MCF 10A (cell line): ENCODE data around the gene CRYBB3. TPM values are rescaled to one million over a fixed set of nuclear protein-coding genes. Genes with fewer than 3 reads are reported as not detected.

Source experiments
- BruUV-seq: library from RNA; stranded (reverse); fragments of 400-500 nt; replicated peaks from 2 replicates; lab custom pipeline; 2021; lab: Mats Ljungman, UMichigan
- CTCF ChIA-PET: fragments of 300-600 bp; sonication (Branson Sonifier 250); formaldehyde crosslinking; extraction: SDS; loops from one replicate; lab custom pipeline; 2021; ENCODE audit warnings: antibody characterized with exemption, inconsistent platforms; lab: Yijun Ruan, JAX
- POLR2A ChIA-PET: fragments of 300-600, 350-650 bp; sonication (Branson Sonifier 250); formaldehyde crosslinking; extraction: SDS; loops from one replicate; lab custom pipeline; 2020; ENCODE audit warnings: antibody characterized with exemption, inconsistent platforms; lab: Yijun Ruan, JAX
- DNase-seq: peaks from one replicate; pipeline ENCODE4 v3.0.0-alpha.2; 2018; ENCODE audit not compliant: unreplicated experiment
- H3K27ac Mint-ChIP-seq: one replicate; pipeline ENCODE4 v1.8.0; 2022; ENCODE audit warnings: mild to moderate bottlenecking, low read depth, mixed read lengths; ENCODE audit not compliant: unreplicated experiment
- H3K27me3 Mint-ChIP-seq: one replicate; pipeline ENCODE4 v1.8.0; 2022; ENCODE audit warnings: mixed read lengths; ENCODE audit not compliant: insufficient read depth, unreplicated experiment
- H3K36me3 Mint-ChIP-seq: one replicate; pipeline ENCODE4 v1.8.0; 2022; ENCODE audit warnings: mild to moderate bottlenecking, moderate library complexity, mixed read lengths; ENCODE audit not compliant: insufficient read depth, unreplicated experiment
- H3K4me1 Mint-ChIP-seq: one replicate; pipeline ENCODE4 v1.8.0; 2022; ENCODE audit warnings: mixed read lengths; ENCODE audit not compliant: insufficient read depth, unreplicated experiment
- H3K4me3 Mint-ChIP-seq: one replicate; pipeline ENCODE4 v1.8.0; 2022; ENCODE audit warnings: mild to moderate bottlenecking, moderate library complexity, mixed read lengths; ENCODE audit not compliant: unreplicated experiment
- H3K9me3 Mint-ChIP-seq: one replicate; pipeline ENCODE4 v1.8.0; 2022; ENCODE audit warnings: mixed read lengths; ENCODE audit not compliant: unreplicated experiment
- intact Hi-C: fragments of 100-400 bp; cut with micrococcal nuclease; formaldehyde crosslinking; loops from 2 replicates; pipeline ENCODE4 v1.14.1; 2022
- total RNA-seq: library from RNA; stranded (reverse); gene quantifications from 2 replicates; pipeline ENCODE4 v1.2.3, GENCODE V29; 2022
- TF ChIP-seq, protein P1 (sequence below): fragments of 200-600 bp; IDR thresholded peaks from one replicate; pipeline ENCODE4 v1.8.0; 2022; ENCODE audit warnings: antibody characterized with exemption, mild to moderate bottlenecking; ENCODE audit not compliant: unreplicated experiment

Gene CRYBB3
- total RNA-seq, 1 experiment from 2014 or later, result 0.61 TPM

DNA sequence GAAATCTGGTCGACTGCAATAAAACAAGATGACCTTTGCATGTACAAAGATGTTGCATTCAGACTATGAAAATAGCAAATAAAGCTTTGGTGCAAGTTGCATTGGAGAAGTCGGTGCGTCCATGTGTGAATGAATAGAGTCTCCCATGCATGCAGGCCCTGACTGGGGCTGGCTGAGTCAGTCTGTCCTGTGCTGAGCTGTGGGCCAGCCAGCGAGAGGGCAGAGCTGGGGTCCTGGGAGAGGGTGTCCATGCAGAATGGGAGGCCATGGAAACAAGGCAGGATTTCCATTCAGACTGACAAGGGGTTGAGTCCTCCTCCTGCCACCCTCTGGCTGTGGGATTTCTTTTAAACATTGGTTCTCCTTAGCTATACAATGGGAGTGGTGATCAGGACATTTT is 2.3 kb upstream of the CRYBB3 start:
- Mint-ChIP-seq H3K4me3 (no peak overlapping the region), H3K27me3 (no peaks in the 10 kb centered on the region), H3K27ac (no peak overlapping the region), H3K36me3 (peaks cover 68% of the 10 kb centered on the region), H3K9me3 (no peaks in the 10 kb centered on the region), H3K4me1 (no peaks in the 10 kb centered on the region)
- DNase-seq, result no peak
- POLR2A ChIA-PET, result interaction anchor here (0.7 kb wide), 1 partner anchor 21 kb away, joined by 3 read pairs; no protein-coding TSS in a partner anchor
- intact Hi-C loops, result no loop called here
- TF ChIP-seq, protein P1, sequence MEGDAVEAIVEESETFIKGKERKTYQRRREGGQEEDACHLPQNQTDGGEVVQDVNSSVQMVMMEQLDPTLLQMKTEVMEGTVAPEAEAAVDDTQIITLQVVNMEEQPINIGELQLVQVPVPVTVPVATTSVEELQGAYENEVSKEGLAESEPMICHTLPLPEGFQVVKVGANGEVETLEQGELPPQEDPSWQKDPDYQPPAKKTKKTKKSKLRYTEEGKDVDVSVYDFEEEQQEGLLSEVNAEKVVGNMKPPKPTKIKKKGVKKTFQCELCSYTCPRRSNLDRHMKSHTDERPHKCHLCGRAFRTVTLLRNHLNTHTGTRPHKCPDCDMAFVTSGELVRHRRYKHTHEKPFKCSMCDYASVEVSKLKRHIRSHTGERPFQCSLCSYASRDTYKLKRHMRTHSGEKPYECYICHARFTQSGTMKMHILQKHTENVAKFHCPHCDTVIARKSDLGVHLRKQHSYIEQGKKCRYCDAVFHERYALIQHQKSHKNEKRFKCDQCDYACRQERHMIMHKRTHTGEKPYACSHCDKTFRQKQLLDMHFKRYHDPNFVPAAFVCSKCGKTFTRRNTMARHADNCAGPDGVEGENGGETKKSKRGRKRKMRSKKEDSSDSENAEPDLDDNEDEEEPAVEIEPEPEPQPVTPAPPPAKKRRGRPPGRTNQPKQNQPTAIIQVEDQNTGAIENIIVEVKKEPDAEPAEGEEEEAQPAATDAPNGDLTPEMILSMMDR, result no peak
- CTCF ChIA-PET, result interaction anchor here (0.7 to 1.7 kb wide), 4 partner anchors 12 to 346 kb away, joined by 3 to 5 read pairs (median 4); no protein-coding TSS in a partner anchor
- no TSS peak for BruUV-seq

DNA sequence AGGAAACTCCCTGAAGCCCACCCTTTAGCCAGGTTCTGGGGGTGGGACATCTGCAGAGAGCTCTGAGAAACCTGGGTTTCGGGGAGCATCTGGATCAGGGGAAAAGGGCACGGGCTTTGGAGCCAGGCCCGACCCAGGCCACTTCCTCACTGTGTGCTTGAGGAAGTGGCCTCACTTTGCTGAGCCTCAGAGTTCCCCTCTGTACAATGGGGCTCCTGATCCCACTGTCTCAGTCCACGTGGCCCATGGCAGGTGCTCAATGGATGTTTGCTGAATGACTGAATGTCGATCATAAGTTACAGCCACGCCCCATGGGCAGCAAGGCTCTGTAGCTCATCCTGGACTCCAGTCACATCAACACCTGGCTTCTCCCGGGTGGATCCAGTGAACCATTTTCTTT is 1.3 kb downstream of the CRYBB3 start:
- TF ChIP-seq, protein P1, result no peak
- BruUV-seq, result no TSS peak
- ChIA-PET POLR2A (interaction anchor here (0.6 to 0.7 kb wide), 2 partner anchors 70 to 429 kb away, joined by 3 read pairs; no protein-coding TSS in a partner anchor), CTCF (interaction anchor here (0.7 to 3.6 kb wide), 3 partner anchors 11 to 173 kb away, joined by 3 to 39 read pairs (median 20); no protein-coding TSS in a partner anchor)
- Mint-ChIP-seq H3K4me1 (no peaks in the 10 kb centered on the region), H3K27ac (no peak overlapping the region), H3K27me3 (no peaks in the 10 kb centered on the region), H3K4me3 (no peak overlapping the region), H3K9me3 (no peaks in the 10 kb centered on the region), H3K36me3 (peaks cover 44% of the 10 kb centered on the region)
- intact Hi-C loops, result no loop called here
- no peak for DNase-seq

DNA sequence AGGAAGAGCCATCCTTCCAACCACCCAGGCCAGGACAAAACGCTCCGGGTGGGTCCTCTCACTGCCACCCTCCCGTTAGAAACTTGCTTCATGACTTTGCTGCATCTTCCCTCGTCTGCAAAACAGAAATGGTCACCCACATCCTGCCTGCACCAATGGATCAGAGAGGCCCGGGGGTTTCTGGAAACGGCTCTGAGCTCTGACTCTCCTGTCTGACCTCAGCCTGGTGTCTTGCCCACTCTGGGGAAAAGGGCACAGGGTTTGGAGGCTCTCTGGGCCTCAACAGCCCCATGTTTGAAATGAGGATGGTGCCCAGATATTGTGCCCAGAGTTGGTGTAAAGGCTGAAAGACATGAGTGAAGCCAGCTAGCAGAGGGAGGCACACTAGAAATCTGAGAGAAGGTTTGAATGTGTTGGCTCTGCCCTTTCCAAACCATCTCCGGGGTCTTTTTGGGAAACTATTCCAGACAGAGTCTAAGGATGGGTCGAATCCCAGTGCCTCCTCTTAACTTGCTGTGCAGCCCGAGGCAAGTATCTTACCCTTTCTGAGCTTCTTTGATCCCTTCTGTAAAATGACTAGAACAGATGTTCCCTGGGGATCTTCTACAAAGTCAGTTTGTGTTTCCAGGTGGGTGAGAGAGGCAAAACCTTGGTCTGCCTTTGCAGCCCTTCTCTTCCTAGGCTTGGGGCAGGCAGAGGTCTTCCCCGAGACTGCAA is 2.1 kb downstream of the CRYBB3 start:
- CTCF ChIA-PET, result interaction anchor here (0.6 to 3.6 kb wide), 28 partner anchors 7 to 1316 kb away, joined by 3 to 39 read pairs (median 4); no protein-coding TSS in a partner anchor
- intact Hi-C loops, result no loop called here
- Mint-ChIP-seq H3K36me3 (peaks cover 37% of the 10 kb centered on the region), H3K4me3 (no peak overlapping the region), H3K4me1 (no peaks in the 10 kb centered on the region), H3K27me3 (no peaks in the 10 kb centered on the region), H3K9me3 (no peaks in the 10 kb centered on the region), H3K27ac (no peak overlapping the region)
- POLR2A ChIA-PET, result interaction anchor here (0.6 kb wide), 1 partner anchor 429 kb away, joined by 3 read pairs; no protein-coding TSS in a partner anchor
- TF ChIP-seq, protein P1, result no peak
- BruUV-seq, result no TSS peak
- no peak for DNase-seq

DNA sequence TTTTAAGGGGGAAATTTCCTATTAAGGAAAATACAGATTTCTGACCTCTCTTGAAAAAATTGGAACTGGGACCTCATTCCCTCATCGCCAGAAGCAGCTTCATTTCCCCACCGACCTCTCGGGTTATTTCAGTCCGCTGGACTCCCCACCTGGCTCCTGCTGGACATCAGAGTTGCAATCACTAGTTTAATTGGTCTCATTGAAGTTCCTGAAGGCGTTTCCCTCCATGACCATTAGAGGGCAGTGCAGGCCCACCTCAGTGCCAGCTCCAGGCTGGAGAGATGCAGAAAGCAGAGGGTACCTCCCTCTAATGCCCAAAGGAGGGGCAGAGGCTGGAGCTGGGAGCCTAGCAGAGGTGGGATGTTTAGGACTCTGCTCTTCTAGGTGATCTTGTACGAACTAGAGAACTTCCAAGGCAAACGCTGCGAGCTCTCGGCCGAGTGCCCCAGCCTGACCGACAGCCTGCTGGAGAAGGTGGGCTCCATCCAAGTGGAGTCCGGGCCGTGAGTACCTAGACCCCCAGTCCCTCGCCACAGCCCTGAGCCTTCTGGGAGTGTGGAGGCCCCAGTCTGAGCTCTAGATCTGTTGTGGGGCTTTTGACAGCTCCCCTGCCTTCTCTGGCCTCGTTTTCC is 2.7 kb downstream of the CRYBB3 start:
- intact Hi-C loops, result no loop called here
- peak; percentile 69 for DNase-seq
- TF ChIP-seq, protein P1, result peak; percentile 72
- H3K36me3 Mint-ChIP-seq, result peaks cover 30% of the 10 kb centered on the region
- POLR2A ChIA-PET, result no interaction called here
- H3K27ac Mint-ChIP-seq, result no peak overlapping the region
- no peak overlapping the region for H3K4me3 Mint-ChIP-seq
- H3K27me3 Mint-ChIP-seq, result no peaks in the 10 kb centered on the region
- no peaks in the 10 kb centered on the region for H3K4me1 Mint-ChIP-seq
- CTCF ChIA-PET, result interaction anchor here (0.5 to 3.6 kb wide), 33 partner anchors 8 to 1315 kb away, joined by 3 to 39 read pairs (median 4); no protein-coding TSS in a partner anchor
- BruUV-seq, result no TSS peak
- no peaks in the 10 kb centered on the region for H3K9me3 Mint-ChIP-seq
